Trophoblast cell (in vitro differentiated cells and primary cell): Measurements from ENCODE around the gene SLC66A1.

Experiments
- DNase-seq, 2 donors: peaks; one replicate each; pipeline ENCODE4 v3.0.0-alpha.2; 2016
- H2AFZ ChIP-seq: 2 replicates; pipeline ENCODE4 v1.6.1; 2013; ENCODE audit warnings: low read length, moderate library complexity, mild to moderate bottlenecking; ENCODE audit not compliant: insufficient read depth, poor library complexity
- H2AK5ac ChIP-seq: 2 replicates; pipeline ENCODE4 v1.6.1; 2013; ENCODE audit warnings: mild to moderate bottlenecking, low read length
- H2BK120ac ChIP-seq: 2 replicates; pipeline ENCODE4 v1.6.1; 2013; ENCODE audit warnings: low read length, mild to moderate bottlenecking, moderate library complexity; ENCODE audit not compliant: insufficient read depth, poor library complexity
- H2BK12ac ChIP-seq: 2 replicates; pipeline ENCODE4 v1.6.1; 2013; ENCODE audit warnings: mild to moderate bottlenecking, low read length, moderate library complexity
- H2BK5ac ChIP-seq: 2 replicates; pipeline ENCODE4 v1.6.1; 2013; ENCODE audit warnings: low read length, low read depth, moderate library complexity, mild to moderate bottlenecking; ENCODE audit not compliant: poor library complexity
- H3K14ac ChIP-seq: 2 replicates; pipeline ENCODE4 v1.6.1; 2013; ENCODE audit warnings: mild to moderate bottlenecking, low read length
- H3K18ac ChIP-seq: 2 replicates; pipeline ENCODE4 v1.6.1; 2013; ENCODE audit warnings: mild to moderate bottlenecking, low read length
- H3K23ac ChIP-seq: 2 replicates; pipeline ENCODE4 v1.6.1; 2013; ENCODE audit warnings: low read length
- H3K27ac ChIP-seq: 2 replicates; pipeline ENCODE4 v1.5.1; 2013; ENCODE audit warnings: low read depth, mild to moderate bottlenecking, inconsistent platforms, low read length, moderate library complexity
- H3K27me3 ChIP-seq: 2 replicates; pipeline ENCODE4 v1.6.1; 2013; ENCODE audit warnings: inconsistent platforms, mild to moderate bottlenecking, low read length, moderate library complexity; ENCODE audit not compliant: insufficient read depth
- H3K36me3 ChIP-seq, 2 experiments: 1 replicate in 1 of 2; 2 replicates in 1 of 2; pipeline ENCODE4 v1.6.1; 2013; ENCODE audit warnings: low read length in 2 of 2, mild to moderate bottlenecking in 2 of 2, moderate library complexity in 1 of 2; ENCODE audit not compliant: insufficient read depth in 2 of 2, control insufficient read depth in 1 of 2
- H3K4ac ChIP-seq: 2 replicates; pipeline ENCODE4 v1.6.1; 2013; ENCODE audit warnings: low read depth, mild to moderate bottlenecking, low read length, moderate library complexity
- H3K4me1 ChIP-seq, 2 experiments: 1 replicate in 1 of 2; 2 replicates in 1 of 2; pipeline ENCODE4 v1.6.1; 2013; ENCODE audit warnings: low read length in 2 of 2, mild to moderate bottlenecking in 2 of 2, moderate library complexity in 1 of 2; ENCODE audit not compliant: insufficient read depth in 2 of 2, control insufficient read depth in 1 of 2
- H3K4me2 ChIP-seq: 2 replicates; pipeline ENCODE4 v1.6.1; 2013; ENCODE audit warnings: inconsistent platforms, mild to moderate bottlenecking, low read length, moderate library complexity
- H3K4me3 ChIP-seq: 2 replicates; pipeline ENCODE4 v1.5.1; 2013; ENCODE audit warnings: mild to moderate bottlenecking, low read depth, low read length, inconsistent platforms
- H3K79me1 ChIP-seq: one replicate; pipeline ENCODE4 v1.6.1; 2013; ENCODE audit warnings: low read length
- H3K79me2 ChIP-seq: 2 replicates; pipeline ENCODE4 v1.6.1; 2013; ENCODE audit warnings: low read length, mild to moderate bottlenecking; ENCODE audit not compliant: control insufficient read depth, insufficient read depth, poor library complexity
- H3K9ac ChIP-seq: 2 replicates; pipeline ENCODE4 v1.6.1; 2013; ENCODE audit warnings: mild to moderate bottlenecking, low read length
- H3K9me3 ChIP-seq: 2 replicates; pipeline ENCODE4 v1.6.1; 2013; ENCODE audit warnings: low read depth, mild to moderate bottlenecking, control low read depth, inconsistent platforms, low read length; ENCODE audit not compliant: insufficient read depth
- H4K12ac ChIP-seq: 2 replicates; pipeline ENCODE4 v1.6.1; 2013; ENCODE audit warnings: low read depth, mild to moderate bottlenecking, low read length, moderate library complexity
- H4K8ac ChIP-seq: 2 replicates; pipeline ENCODE4 v1.6.1; 2013; ENCODE audit warnings: low read depth, mild to moderate bottlenecking, low read length, moderate library complexity
- H4K91ac ChIP-seq: one replicate; pipeline ENCODE4 v1.6.1; 2013; ENCODE audit warnings: low read depth, mild to moderate bottlenecking, low read length, moderate library complexity
- WGBS: extraction: QIAGEN DNeasy Blood & Tissue Kit; methylation state at CpG from one replicate; pipeline ENCODE4 v1.1.7; 2013; ENCODE audit warnings: missing lambda C conversion rate; ENCODE audit not compliant: insufficient read length, insufficient coverage; ENCODE audit errors: extremely low coverage; 5-methylcytosine and 5-hydroxymethylcytosine counted together

Gene SLC66A1

DNA sequence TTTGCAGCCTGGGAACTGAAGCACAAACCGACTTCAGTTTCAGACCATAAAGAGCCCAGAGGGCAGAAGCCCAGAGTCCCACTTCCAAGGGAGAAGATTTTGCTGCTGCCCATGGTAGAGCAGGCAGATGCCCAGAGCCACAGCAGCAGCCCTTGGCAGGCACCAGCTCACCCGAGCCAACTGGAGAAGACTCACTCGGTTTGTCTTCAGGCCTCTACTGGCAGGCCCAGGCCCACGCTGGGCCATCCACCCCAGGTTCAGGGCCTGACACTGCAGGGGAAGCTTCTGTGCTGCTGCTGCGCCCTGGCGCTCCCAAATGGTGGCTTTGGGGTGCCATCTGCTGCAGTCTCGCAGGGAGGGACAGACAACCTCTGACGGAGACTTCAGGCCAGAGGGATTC is 33.3 kb downstream of the SLC66A1 start:
- Histone ChIP-seq H3K79me2 (no peaks in the 10 kb centered on the region), H3K4me1 (no peaks in the 10 kb centered on the region), H3K27ac (no peak overlapping the region), H4K8ac (no peak overlapping the region), H3K4me2 (no peak overlapping the region), H3K9ac (no peak overlapping the region), H3K79me1 (no peaks in the 10 kb centered on the region), H3K4ac (no peak overlapping the region), H3K9me3 (peaks cover 1% of the 10 kb centered on the region), H2BK5ac (no peak overlapping the region), H3K23ac (no peak overlapping the region), H2BK120ac (no peak overlapping the region), H3K4me3 (no peak overlapping the region), H3K27me3 (no peaks in the 10 kb centered on the region), H3K14ac (no peak overlapping the region), H2AFZ (no peak overlapping the region), H4K12ac (no peak overlapping the region), H4K91ac (no peak overlapping the region), H3K36me3 (peaks cover 72 to 88% of the 10 kb centered on the region in 2 experiments), H2AK5ac (no peak overlapping the region), H3K18ac (no peak overlapping the region), H2BK12ac (no peak overlapping the region)
- WGBS, result no CpG with 5 or more reads among the region's 8 CpGs
- DNase-seq, result no peak

DNA sequence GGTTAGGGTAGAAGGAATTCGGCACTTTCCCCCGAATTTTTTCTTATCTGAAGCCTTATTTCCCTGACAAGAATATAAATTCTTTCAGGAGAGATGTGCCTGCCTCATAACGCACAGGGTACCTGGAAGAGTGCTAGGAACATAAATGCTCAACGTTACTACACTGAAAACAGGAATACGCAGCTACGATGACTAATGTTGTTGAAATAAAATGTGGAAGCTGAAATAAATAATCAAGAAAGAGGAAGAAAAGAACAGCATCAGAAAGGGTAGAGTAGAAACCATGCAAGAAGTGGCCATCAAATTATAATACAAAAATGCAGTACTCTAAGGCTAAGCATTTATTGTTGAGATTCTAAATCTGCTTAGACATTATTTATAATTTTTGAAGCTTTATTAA is 33.9 kb downstream of the SLC66A1 start:
- Histone ChIP-seq H3K79me1 (no peaks in the 10 kb centered on the region), H3K36me3 (peaks cover 68 to 86% of the 10 kb centered on the region in 2 experiments), H4K91ac (no peak overlapping the region), H3K4me3 (no peak overlapping the region), H3K4me2 (no peak overlapping the region), H4K8ac (no peak overlapping the region), H2BK120ac (no peak overlapping the region), H3K18ac (no peak overlapping the region), H2AFZ (no peak overlapping the region), H3K14ac (no peak overlapping the region), H3K79me2 (no peaks in the 10 kb centered on the region), H3K4ac (no peak overlapping the region), H2BK5ac (no peak overlapping the region), H3K23ac (no peak overlapping the region), H3K4me1 (no peaks in the 10 kb centered on the region), H2BK12ac (no peak overlapping the region), H4K12ac (no peak overlapping the region), H3K9me3 (peaks cover 1% of the 10 kb centered on the region), H3K9ac (no peak overlapping the region), H2AK5ac (no peak overlapping the region), H3K27ac (no peak overlapping the region), H3K27me3 (no peaks in the 10 kb centered on the region)
- WGBS, result no CpG with 5 or more reads among the region's 6 CpGs
- no peak for DNase-seq

DNA sequence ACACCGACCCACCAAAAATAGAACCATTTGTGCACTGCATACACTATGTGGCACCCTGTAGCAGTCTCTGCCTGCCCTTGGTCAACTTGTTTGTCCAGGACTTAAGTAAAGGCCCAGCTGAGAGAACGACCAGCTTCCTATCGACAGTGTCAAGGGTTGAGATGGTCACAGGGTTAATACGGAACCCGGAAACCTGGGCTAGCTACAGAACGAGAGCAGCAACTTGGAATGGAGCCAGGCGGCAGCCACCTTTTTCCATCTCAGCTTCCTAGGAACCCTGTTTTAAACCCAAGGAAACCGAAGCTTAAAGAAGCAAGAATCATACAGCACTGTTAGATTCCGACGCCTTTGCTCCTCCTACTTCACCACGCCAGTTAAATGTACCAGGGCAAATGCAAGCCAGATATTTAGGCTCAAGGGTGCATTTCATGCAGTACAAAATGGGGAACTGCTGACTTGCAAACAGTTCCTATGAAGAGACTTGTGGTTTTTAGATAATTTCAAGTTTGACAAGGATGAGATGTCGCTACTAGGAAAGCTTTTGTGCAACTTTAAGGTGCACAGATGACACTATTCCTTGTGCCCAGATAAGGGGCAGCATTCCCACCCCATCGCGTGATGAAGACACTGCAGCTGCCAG is 35.5 kb downstream of the SLC66A1 start:
- Histone ChIP-seq H3K18ac (no peak overlapping the region), H3K9ac (no peak overlapping the region), H3K79me1 (no peaks in the 10 kb centered on the region), H2AFZ (no peak overlapping the region), H3K4ac (no peak overlapping the region), H2AK5ac (no peak overlapping the region), H2BK12ac (no peak overlapping the region), H4K91ac (no peak overlapping the region), H4K12ac (no peak overlapping the region), H2BK5ac (no peak overlapping the region), H3K27me3 (no peaks in the 10 kb centered on the region), H3K79me2 (no peaks in the 10 kb centered on the region), H3K4me1 (no peaks in the 10 kb centered on the region), H3K9me3 (peaks cover 1% of the 10 kb centered on the region), H3K36me3 (peaks cover 66 to 84% of the 10 kb centered on the region in 2 experiments), H3K4me3 (no peak overlapping the region), H3K14ac (no peak overlapping the region), H4K8ac (no peak overlapping the region), H3K27ac (no peak overlapping the region), H3K4me2 (no peak overlapping the region), H3K23ac (no peak overlapping the region), H2BK120ac (no peak overlapping the region)
- DNase-seq, result no peak
- whole genome bisulfite sequencing, result no CpG with 5 or more reads among the region's 14 CpGs

GRCh38 chr1:19348441-19349198 is 36.5 kb downstream of the SLC66A1 start:
- no peaks in the 10 kb centered on the region for H3K79me1 ChIP-seq
- no peak overlapping the region for H2BK5ac ChIP-seq
- H4K8ac ChIP-seq, result no peak overlapping the region
- H3K36me3 ChIP-seq, result peaks cover 66 to 84% of the 10 kb centered on the region in 2 experiments
- no peak overlapping the region for H3K18ac ChIP-seq
- H3K14ac ChIP-seq, result no peak overlapping the region
- H3K4ac ChIP-seq, result no peak overlapping the region
- DNase-seq, result no peak
- WGBS, result no CpG with 5 or more reads among the region's 15 CpGs
- H4K91ac ChIP-seq, result no peak overlapping the region
- no peak overlapping the region for H3K27ac ChIP-seq
- H3K27me3 ChIP-seq, result no peaks in the 10 kb centered on the region
- H4K12ac ChIP-seq, result no peak overlapping the region
- H3K4me1 ChIP-seq, result no peaks in the 10 kb centered on the region
- H3K4me2 ChIP-seq, result no peak overlapping the region
- no peak overlapping the region for H3K4me3 ChIP-seq
- no peaks in the 10 kb centered on the region for H3K79me2 ChIP-seq
- H2AFZ ChIP-seq, result no peak overlapping the region
- H2BK120ac ChIP-seq, result no peak overlapping the region
- no peak overlapping the region for H2AK5ac ChIP-seq
- H3K9ac ChIP-seq, result no peak overlapping the region
- H2BK12ac ChIP-seq, result no peak overlapping the region
- no peak overlapping the region for H3K23ac ChIP-seq
- no peaks in the 10 kb centered on the region for H3K9me3 ChIP-seq
